H1 (cell line): ENCODE measurements around the gene SAP30L. TPM values are rescaled to one million over a fixed set of nuclear protein-coding genes. Genes with fewer than 3 reads are reported as not detected.

Experiments
- EZH2 ChIP-seq: fragments of 200-600 bp; sonication (generic); IDR thresholded peaks from 2 replicates; pipeline ENCODE4 v1.7.1; 2012; ENCODE audit warnings: low read depth, mild to moderate bottlenecking, moderate library complexity, low read length, inconsistent platforms; ENCODE audit not compliant: severe bottlenecking
- SP1 ChIP-seq: IDR thresholded peaks from 2 replicates; pipeline ENCODE4 v1.6.1; 2011; ENCODE audit warnings: low read depth, low read length
- polyA plus RNA-seq, 7 experiments: library from polyadenylated mRNA; depleted of rRNA in 3 of 7; stranded (reverse) in 5 of 7; unstranded in 2 of 7; fragments of >200 nt in 5 of 7; fragments of 200-250 nt in 2 of 7; gene quantifications; 1 replicate in 5 of 7; 2 replicates in 1 of 7; 4 replicates in 1 of 7; pipeline versions ENCODE4 v1.2.1 to v1.2.3, GENCODE V29; 2011 to 2013; ENCODE audit warnings: missing spikeins in 2 of 7, mixed read lengths in 2 of 7
- total RNA-seq: library from RNA; stranded (reverse); fragmentation: NEBNext Ultra II Directional; extraction: Animal tissue kit (Norgen Biotek cat#: 25700); gene quantifications from 2 replicates; pipeline ENCODE4 v1.2.1, GENCODE V29; 2021
- TF ChIP-seq, protein P1 (sequence below): fragments of 300-600 bp; sonication (generic); IDR thresholded peaks from 2 replicates; pipeline ENCODE4 v1.7.1; 2012; ENCODE audit warnings: low read length, moderate library complexity, mild to moderate bottlenecking, inconsistent platforms; ENCODE audit not compliant: insufficient replicate concordance

Gene SAP30L
- total and polyA plus RNA-seq, 2 of the 8 experiments (the other 6 are each of a cell fraction or from before 2014, with no cell fraction given) = 12.2 to 31.5 TPM

- TF ChIP-seq, protein P1, sequence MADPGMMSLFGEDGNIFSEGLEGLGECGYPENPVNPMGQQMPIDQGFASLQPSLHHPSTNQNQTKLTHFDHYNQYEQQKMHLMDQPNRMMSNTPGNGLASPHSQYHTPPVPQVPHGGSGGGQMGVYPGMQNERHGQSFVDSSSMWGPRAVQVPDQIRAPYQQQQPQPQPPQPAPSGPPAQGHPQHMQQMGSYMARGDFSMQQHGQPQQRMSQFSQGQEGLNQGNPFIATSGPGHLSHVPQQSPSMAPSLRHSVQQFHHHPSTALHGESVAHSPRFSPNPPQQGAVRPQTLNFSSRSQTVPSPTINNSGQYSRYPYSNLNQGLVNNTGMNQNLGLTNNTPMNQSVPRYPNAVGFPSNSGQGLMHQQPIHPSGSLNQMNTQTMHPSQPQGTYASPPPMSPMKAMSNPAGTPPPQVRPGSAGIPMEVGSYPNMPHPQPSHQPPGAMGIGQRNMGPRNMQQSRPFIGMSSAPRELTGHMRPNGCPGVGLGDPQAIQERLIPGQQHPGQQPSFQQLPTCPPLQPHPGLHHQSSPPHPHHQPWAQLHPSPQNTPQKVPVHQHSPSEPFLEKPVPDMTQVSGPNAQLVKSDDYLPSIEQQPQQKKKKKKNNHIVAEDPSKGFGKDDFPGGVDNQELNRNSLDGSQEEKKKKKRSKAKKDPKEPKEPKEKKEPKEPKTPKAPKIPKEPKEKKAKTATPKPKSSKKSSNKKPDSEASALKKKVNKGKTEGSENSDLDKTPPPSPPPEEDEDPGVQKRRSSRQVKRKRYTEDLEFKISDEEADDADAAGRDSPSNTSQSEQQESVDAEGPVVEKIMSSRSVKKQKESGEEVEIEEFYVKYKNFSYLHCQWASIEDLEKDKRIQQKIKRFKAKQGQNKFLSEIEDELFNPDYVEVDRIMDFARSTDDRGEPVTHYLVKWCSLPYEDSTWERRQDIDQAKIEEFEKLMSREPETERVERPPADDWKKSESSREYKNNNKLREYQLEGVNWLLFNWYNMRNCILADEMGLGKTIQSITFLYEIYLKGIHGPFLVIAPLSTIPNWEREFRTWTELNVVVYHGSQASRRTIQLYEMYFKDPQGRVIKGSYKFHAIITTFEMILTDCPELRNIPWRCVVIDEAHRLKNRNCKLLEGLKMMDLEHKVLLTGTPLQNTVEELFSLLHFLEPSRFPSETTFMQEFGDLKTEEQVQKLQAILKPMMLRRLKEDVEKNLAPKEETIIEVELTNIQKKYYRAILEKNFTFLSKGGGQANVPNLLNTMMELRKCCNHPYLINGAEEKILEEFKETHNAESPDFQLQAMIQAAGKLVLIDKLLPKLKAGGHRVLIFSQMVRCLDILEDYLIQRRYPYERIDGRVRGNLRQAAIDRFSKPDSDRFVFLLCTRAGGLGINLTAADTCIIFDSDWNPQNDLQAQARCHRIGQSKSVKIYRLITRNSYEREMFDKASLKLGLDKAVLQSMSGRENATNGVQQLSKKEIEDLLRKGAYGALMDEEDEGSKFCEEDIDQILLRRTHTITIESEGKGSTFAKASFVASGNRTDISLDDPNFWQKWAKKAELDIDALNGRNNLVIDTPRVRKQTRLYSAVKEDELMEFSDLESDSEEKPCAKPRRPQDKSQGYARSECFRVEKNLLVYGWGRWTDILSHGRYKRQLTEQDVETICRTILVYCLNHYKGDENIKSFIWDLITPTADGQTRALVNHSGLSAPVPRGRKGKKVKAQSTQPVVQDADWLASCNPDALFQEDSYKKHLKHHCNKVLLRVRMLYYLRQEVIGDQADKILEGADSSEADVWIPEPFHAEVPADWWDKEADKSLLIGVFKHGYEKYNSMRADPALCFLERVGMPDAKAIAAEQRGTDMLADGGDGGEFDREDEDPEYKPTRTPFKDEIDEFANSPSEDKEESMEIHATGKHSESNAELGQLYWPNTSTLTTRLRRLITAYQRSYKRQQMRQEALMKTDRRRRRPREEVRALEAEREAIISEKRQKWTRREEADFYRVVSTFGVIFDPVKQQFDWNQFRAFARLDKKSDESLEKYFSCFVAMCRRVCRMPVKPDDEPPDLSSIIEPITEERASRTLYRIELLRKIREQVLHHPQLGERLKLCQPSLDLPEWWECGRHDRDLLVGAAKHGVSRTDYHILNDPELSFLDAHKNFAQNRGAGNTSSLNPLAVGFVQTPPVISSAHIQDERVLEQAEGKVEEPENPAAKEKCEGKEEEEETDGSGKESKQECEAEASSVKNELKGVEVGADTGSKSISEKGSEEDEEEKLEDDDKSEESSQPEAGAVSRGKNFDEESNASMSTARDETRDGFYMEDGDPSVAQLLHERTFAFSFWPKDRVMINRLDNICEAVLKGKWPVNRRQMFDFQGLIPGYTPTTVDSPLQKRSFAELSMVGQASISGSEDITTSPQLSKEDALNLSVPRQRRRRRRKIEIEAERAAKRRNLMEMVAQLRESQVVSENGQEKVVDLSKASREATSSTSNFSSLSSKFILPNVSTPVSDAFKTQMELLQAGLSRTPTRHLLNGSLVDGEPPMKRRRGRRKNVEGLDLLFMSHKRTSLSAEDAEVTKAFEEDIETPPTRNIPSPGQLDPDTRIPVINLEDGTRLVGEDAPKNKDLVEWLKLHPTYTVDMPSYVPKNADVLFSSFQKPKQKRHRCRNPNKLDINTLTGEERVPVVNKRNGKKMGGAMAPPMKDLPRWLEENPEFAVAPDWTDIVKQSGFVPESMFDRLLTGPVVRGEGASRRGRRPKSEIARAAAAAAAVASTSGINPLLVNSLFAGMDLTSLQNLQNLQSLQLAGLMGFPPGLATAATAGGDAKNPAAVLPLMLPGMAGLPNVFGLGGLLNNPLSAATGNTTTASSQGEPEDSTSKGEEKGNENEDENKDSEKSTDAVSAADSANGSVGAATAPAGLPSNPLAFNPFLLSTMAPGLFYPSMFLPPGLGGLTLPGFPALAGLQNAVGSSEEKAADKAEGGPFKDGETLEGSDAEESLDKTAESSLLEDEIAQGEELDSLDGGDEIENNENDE = no peak
- TF ChIP-seq EZH2 = peak; percentile 96
- no peak for TF ChIP-seq SP1
- TF ChIP-seq, all 59 proteins: peak for 4
These were observed 37.0 kb downstream of the SAP30L start (continued) for GRCh38 chr5:154482528-154483449.
